HepG2 (cell line): ENCODE data around the gene ACACA. TPM values are rescaled to one million over a fixed set of nuclear protein-coding genes. Genes with fewer than 3 reads are reported as not detected.

Experiments used
- ASH2L ChIP-seq: fragments of 300-600, 200-600 bp; sonication (generic); IDR thresholded peaks from 2 replicates; pipeline ENCODE4 v1.7.0; 2017; ENCODE audit warnings: low read depth, mild to moderate bottlenecking, moderate library complexity, mixed read lengths, low read length; ENCODE audit not compliant: insufficient read length
- FOSL2 ChIP-seq: sonication (generic); formaldehyde crosslinking; IDR thresholded peaks from 2 replicates; pipeline ENCODE4 v1.4.0; 2020; ENCODE audit warnings: missing genetic modification reagents
- RARG ChIP-seq: sonication (generic); formaldehyde crosslinking; IDR thresholded peaks from 2 replicates; pipeline ENCODE4 v1.4.0; 2020; ENCODE audit warnings: low read depth, mild to moderate bottlenecking, missing genetic modification reagents
- RORA ChIP-seq: sonication (generic); formaldehyde crosslinking; IDR thresholded peaks from 2 replicates; pipeline ENCODE4 v1.5.0; 2020; ENCODE audit warnings: mild to moderate bottlenecking, missing genetic modification reagents, moderate library complexity
- ZNF180 ChIP-seq: sonication (generic); formaldehyde crosslinking; IDR thresholded peaks from 2 replicates; pipeline ENCODE4 v1.4.0; 2020; ENCODE audit warnings: low read depth, missing genetic modification reagents, borderline replicate concordance
- ZNF333 ChIP-seq: sonication (generic); formaldehyde crosslinking; IDR thresholded peaks from 2 replicates; pipeline ENCODE4 v1.4.0; 2020; ENCODE audit warnings: mild to moderate bottlenecking, missing genetic modification reagents, borderline replicate concordance
- ZNF709 ChIP-seq: sonication (generic); formaldehyde crosslinking; IDR thresholded peaks from 2 replicates; pipeline ENCODE4 v1.5.0; 2020; ENCODE audit warnings: mild to moderate bottlenecking, missing genetic modification reagents
- polyA plus RNA-seq, 8 experiments: library from polyadenylated mRNA; depleted of rRNA in 3 of 8; stranded (reverse) in 7 of 8; unstranded in 1 of 8; fragments of >200 nt; fragmentation: Illumina TruSeq in 4 of 8; extraction: Trizol in 4 of 8; gene quantifications; 2 replicates each; pipeline versions ENCODE4 v1.2.1 to v1.2.3, GENCODE V29; 2011 to 2016; ENCODE audit warnings: low read depth in 4 of 8, missing spikeins in 1 of 8, mixed read lengths in 1 of 8; ENCODE audit not compliant: insufficient read depth in 1 of 8
- total RNA-seq, 5 experiments: library from RNA; depleted of rRNA; stranded (reverse); fragments of >200 nt; fragmentation: Illumina TruSeq; extraction: Trizol; gene quantifications; 2 replicates each; pipeline ENCODE4 v1.2.3, GENCODE V29; 2016; ENCODE audit warnings: low read depth in 1 of 5
- TF ChIP-seq, protein P1 (sequence below): sonication (generic); formaldehyde crosslinking; IDR thresholded peaks from 2 replicates; pipeline ENCODE4 v1.4.0; 2020; ENCODE audit warnings: mild to moderate bottlenecking, missing genetic modification reagents, borderline replicate concordance
- TF ChIP-seq, protein P2 (sequence below): sonication (generic); formaldehyde crosslinking; IDR thresholded peaks from 2 replicates; pipeline ENCODE4 v1.8.0; 2023; ENCODE audit warnings: mild to moderate bottlenecking, missing genetic modification reagents
- TF ChIP-seq, protein P3 (sequence below): sonication (generic); formaldehyde crosslinking; IDR thresholded peaks from 2 replicates; pipeline ENCODE4 v1.4.0; 2020; ENCODE audit warnings: mild to moderate bottlenecking, missing genetic modification reagents
- TF ChIP-seq, protein P4 (sequence below): sonication (generic); formaldehyde crosslinking; IDR thresholded peaks from 2 replicates; pipeline ENCODE4 v1.4.0; 2020; ENCODE audit warnings: missing genetic modification reagents, borderline replicate concordance
- TF ChIP-seq, protein P5 (sequence below): IDR thresholded peaks from 2 replicates; pipeline ENCODE4 v1.6.1; 2016

The ACACA gene
- total and polyA plus RNA-seq, 2 of the 13 experiments (the other 11 are each of a cell fraction or from before 2014, with no cell fraction given), result 39.2 to 47.2 TPM

DNA sequence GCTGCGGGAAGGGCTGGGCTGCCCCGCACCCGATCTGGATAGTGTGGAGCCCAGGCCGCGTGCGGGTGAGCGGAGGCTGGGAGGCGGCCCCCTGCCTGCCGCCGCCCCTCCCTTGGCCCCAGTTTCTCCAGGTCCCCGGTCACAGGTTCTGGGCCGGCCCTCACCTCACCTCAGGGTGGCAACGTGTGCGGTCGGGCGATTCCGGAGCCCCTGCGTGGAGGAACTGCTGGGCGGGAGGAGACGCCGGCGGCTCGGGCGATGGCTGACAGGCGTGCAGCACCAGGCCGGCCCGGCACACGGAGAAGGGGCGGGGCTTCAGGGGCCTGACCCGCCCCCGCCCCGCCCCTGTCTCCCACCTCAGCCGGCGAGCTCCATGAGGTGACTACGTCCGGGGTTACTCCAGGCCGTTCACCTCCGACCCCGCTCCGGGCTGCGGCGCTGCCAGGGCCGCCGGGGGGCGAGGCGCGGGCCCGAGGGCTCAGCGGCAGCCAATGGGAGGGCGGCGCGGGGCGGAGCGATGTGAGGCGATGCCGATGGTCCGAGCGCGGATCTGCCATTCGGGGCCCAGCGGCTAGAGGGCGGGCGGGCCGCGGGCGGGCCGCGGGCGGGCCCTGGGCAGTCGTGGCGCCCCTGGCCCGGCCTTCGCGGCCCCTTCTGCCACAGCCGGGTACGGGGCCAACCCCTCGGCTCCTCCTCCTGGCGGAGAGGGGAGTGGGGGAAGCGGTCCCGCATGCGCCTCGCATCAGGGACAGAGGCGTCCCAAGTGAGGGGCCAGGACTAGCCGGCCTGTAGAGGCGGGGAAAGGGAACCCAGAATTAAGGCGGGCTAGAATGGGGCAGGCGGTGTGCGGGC, 47.6 kb downstream of the ACACA start (continued):
- TF ChIP-seq, protein P1, sequence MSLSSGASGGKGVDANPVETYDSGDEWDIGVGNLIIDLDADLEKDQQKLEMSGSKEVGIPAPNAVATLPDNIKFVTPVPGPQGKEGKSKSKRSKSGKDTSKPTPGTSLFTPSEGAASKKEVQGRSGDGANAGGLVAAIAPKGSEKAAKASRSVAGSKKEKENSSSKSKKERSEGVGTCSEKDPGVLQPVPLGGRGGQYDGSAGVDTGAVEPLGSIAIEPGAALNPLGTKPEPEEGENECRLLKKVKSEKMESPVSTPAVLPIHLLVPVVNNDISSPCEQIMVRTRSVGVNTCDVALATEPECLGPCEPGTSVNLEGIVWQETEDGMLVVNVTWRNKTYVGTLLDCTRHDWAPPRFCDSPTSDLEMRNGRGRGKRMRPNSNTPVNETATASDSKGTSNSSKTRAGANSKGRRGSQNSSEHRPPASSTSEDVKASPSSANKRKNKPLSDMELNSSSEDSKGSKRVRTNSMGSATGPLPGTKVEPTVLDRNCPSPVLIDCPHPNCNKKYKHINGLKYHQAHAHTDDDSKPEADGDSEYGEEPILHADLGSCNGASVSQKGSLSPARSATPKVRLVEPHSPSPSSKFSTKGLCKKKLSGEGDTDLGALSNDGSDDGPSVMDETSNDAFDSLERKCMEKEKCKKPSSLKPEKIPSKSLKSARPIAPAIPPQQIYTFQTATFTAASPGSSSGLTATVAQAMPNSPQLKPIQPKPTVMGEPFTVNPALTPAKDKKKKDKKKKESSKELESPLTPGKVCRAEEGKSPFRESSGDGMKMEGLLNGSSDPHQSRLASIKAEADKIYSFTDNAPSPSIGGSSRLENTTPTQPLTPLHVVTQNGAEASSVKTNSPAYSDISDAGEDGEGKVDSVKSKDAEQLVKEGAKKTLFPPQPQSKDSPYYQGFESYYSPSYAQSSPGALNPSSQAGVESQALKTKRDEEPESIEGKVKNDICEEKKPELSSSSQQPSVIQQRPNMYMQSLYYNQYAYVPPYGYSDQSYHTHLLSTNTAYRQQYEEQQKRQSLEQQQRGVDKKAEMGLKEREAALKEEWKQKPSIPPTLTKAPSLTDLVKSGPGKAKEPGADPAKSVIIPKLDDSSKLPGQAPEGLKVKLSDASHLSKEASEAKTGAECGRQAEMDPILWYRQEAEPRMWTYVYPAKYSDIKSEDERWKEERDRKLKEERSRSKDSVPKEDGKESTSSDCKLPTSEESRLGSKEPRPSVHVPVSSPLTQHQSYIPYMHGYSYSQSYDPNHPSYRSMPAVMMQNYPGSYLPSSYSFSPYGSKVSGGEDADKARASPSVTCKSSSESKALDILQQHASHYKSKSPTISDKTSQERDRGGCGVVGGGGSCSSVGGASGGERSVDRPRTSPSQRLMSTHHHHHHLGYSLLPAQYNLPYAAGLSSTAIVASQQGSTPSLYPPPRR, result no peak
- TF ChIP-seq, protein P2, sequence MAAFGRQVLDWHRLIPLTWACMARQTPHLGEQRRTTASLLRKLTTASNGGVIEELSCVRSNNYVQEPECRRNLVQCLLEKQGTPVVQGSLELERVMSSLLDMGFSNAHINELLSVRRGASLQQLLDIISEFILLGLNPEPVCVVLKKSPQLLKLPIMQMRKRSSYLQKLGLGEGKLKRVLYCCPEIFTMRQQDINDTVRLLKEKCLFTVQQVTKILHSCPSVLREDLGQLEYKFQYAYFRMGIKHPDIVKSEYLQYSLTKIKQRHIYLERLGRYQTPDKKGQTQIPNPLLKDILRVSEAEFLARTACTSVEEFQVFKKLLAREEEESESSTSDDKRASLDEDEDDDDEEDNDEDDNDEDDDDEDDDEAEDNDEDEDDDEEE (CRISPR knock-in tag), result 0 out of 2 replicates have a peak, but pooled peaks have one; percentile 69
- TF ChIP-seq RARG, result no peak
- TF ChIP-seq, protein P3, sequence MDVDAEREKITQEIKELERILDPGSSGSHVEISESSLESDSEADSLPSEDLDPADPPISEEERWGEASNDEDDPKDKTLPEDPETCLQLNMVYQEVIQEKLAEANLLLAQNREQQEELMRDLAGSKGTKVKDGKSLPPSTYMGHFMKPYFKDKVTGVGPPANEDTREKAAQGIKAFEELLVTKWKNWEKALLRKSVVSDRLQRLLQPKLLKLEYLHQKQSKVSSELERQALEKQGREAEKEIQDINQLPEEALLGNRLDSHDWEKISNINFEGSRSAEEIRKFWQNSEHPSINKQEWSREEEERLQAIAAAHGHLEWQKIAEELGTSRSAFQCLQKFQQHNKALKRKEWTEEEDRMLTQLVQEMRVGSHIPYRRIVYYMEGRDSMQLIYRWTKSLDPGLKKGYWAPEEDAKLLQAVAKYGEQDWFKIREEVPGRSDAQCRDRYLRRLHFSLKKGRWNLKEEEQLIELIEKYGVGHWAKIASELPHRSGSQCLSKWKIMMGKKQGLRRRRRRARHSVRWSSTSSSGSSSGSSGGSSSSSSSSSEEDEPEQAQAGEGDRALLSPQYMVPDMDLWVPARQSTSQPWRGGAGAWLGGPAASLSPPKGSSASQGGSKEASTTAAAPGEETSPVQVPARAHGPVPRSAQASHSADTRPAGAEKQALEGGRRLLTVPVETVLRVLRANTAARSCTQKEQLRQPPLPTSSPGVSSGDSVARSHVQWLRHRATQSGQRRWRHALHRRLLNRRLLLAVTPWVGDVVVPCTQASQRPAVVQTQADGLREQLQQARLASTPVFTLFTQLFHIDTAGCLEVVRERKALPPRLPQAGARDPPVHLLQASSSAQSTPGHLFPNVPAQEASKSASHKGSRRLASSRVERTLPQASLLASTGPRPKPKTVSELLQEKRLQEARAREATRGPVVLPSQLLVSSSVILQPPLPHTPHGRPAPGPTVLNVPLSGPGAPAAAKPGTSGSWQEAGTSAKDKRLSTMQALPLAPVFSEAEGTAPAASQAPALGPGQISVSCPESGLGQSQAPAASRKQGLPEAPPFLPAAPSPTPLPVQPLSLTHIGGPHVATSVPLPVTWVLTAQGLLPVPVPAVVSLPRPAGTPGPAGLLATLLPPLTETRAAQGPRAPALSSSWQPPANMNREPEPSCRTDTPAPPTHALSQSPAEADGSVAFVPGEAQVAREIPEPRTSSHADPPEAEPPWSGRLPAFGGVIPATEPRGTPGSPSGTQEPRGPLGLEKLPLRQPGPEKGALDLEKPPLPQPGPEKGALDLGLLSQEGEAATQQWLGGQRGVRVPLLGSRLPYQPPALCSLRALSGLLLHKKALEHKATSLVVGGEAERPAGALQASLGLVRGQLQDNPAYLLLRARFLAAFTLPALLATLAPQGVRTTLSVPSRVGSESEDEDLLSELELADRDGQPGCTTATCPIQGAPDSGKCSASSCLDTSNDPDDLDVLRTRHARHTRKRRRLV, result peak; percentile 90; the same call in 1 of the 2 replicates
- peak; percentile 21; the same call in 1 of the 2 replicates for TF ChIP-seq FOSL2 (CRISPR knock-in tag)
- TF ChIP-seq ZNF709 (CRISPR knock-in tag), result peak; percentile 69
- no peak for TF ChIP-seq RORA (CRISPR knock-in tag)
- TF ChIP-seq, protein P4, sequence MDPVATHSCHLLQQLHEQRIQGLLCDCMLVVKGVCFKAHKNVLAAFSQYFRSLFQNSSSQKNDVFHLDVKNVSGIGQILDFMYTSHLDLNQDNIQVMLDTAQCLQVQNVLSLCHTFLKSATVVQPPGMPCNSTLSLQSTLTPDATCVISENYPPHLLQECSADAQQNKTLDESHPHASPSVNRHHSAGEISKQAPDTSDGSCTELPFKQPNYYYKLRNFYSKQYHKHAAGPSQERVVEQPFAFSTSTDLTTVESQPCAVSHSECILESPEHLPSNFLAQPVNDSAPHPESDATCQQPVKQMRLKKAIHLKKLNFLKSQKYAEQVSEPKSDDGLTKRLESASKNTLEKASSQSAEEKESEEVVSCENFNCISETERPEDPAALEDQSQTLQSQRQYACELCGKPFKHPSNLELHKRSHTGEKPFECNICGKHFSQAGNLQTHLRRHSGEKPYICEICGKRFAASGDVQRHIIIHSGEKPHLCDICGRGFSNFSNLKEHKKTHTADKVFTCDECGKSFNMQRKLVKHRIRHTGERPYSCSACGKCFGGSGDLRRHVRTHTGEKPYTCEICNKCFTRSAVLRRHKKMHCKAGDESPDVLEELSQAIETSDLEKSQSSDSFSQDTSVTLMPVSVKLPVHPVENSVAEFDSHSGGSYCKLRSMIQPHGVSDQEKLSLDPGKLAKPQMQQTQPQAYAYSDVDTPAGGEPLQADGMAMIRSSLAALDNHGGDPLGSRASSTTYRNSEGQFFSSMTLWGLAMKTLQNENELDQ (CRISPR knock-in tag), result no peak
- TF ChIP-seq, protein P5, sequence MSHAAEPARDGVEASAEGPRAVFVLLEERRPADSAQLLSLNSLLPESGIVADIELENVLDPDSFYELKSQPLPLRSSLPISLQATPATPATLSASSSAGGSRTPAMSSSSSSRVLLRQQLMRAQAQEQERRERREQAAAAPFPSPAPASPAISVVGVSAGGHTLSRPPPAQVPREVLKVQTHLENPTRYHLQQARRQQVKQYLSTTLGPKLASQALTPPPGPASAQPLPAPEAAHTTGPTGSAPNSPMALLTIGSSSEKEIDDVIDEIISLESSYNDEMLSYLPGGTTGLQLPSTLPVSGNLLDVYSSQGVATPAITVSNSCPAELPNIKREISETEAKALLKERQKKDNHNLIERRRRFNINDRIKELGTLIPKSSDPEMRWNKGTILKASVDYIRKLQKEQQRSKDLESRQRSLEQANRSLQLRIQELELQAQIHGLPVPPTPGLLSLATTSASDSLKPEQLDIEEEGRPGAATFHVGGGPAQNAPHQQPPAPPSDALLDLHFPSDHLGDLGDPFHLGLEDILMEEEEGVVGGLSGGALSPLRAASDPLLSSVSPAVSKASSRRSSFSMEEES (CRISPR knock-in tag), result 0 out of 2 replicates have a peak, but pooled peaks have one; percentile 47
- TF ChIP-seq ZNF180 (CRISPR knock-in tag), result no peak
- TF ChIP-seq ASH2L, result peak; percentile 59
- TF ChIP-seq ZNF333 (CRISPR knock-in tag), result peak; percentile 75; the same call in 1 of the 2 replicates
- TF ChIP-seq, all 625 proteins: peak for 212
